Esophagus squamous epithelium (tissue), 5 donors: ENCODE measurements around the gene TBXT. TPM values are rescaled to one million over a fixed set of nuclear protein-coding genes. Genes with fewer than 3 reads are reported as not detected.
"Not testable (repeated sequence)": the region's sequence is repeated elsewhere in the genome, so short reads cannot be mapped to it uniquely, and the experiment has no call there.

Experiments
- DNase-seq: peaks from one replicate; lab custom pipeline; 2025; lab: John Stamatoyannopoulos, UW
- H3K27ac ChIP-seq, 4 donors: fragments of 200-600 bp; sonication (generic); one replicate each; pipeline ENCODE4 v1.5.1; 2016 to 2019; ENCODE audit warnings: mild to moderate bottlenecking in 1 of 4
- H3K27me3 ChIP-seq, 4 donors: fragments of 200-600 bp; sonication (generic); 1 replicate in 3 of 4; 2 replicates in 1 of 4; pipeline versions ENCODE4 v1.5.1 to v1.6.0; 2017 to 2021; ENCODE audit warnings: antibody characterized with exemption in 1 of 4
- H3K36me3 ChIP-seq, 3 donors: fragments of 200-600 bp; sonication (generic); one replicate each; pipeline ENCODE4 v1.5.1; 2016 to 2019
- H3K4me1 ChIP-seq, 3 donors: fragments of 200-600 bp; sonication (generic); one replicate each; pipeline ENCODE4 v1.5.1; 2017 to 2019
- H3K4me3 ChIP-seq, 4 donors: fragments of 200-600 bp; sonication (generic); 1 replicate in 3 of 4; 2 replicates in 1 of 4; pipeline ENCODE4 v1.5.1; 2016 to 2019; ENCODE audit warnings: mild to moderate bottlenecking in 2 of 4, moderate library complexity in 1 of 4
- H3K9me3 ChIP-seq, 3 donors: fragments of 200-600 bp; sonication (generic); one replicate each; pipeline ENCODE4 v1.5.1; 2016 to 2019
- CTCF ChIP-seq, 6 experiments: fragments of 450-650 bp in 4 of 6; fragments of 200-600 bp in 2 of 6; sonication (generic) in 2 of 6; IDR thresholded peaks; one replicate each; pipeline ENCODE4 v1.5.1; 2016 to 2019; ENCODE audit warnings: antibody characterized with exemption in 6 of 6, mild to moderate bottlenecking in 4 of 6, moderate library complexity in 4 of 6
- POLR2A ChIP-seq, 4 donors: fragments of 450-650 bp; IDR thresholded peaks; one replicate each; pipeline ENCODE4 v1.6.1; 2017; ENCODE audit warnings: antibody characterized with exemption in 4 of 4, mild to moderate bottlenecking in 4 of 4, moderate library complexity in 3 of 4
- WGBS, 2 donors: methylation state at CpG; one replicate each; pipeline ENCODE4 v1.1.5; 2018; 5-methylcytosine and 5-hydroxymethylcytosine counted together
- intact Hi-C: fragments of 100-400 bp; cut with DNase I; formaldehyde crosslinking; loops from one replicate; pipeline ENCODE4 v1.15.0; 2022
- total RNA-seq, 4 donors: library from RNA; depleted of rRNA; stranded (reverse); fragments of >200 nt; gene quantifications; one replicate each; pipeline ENCODE4 v1.1.0, GENCODE V29; 2016
- donor health status: DM: yes; HTN: yes; CAD: no.

Gene TBXT
- total RNA-seq, 4 donors from 2014 or later = not detected

DNA sequence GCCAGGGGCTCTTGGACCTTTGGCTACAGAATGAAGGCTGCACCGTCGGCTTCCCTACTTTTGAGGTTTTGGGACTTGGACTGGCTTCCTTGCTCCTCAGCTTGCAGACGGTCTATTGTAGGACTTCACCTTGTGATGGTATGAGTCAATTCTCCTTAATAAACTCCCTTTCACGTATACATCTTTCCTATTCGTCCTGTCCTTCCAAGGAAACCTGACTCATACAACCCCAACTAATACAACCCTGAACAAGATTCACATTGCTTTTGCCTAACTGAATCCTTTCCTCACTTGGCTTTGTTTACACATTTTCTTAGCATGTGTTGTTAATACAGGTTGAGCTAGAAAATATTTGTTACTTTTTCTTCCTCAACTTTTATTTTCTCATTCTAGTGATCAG lies 21.9 kb downstream of the TBXT start:
- 66 to 82% methylated on average over 5 of the region's 5 CpGs for WGBS, 2 donors
- no peak for DNase-seq
- intact Hi-C loops = no loop called here

DNA sequence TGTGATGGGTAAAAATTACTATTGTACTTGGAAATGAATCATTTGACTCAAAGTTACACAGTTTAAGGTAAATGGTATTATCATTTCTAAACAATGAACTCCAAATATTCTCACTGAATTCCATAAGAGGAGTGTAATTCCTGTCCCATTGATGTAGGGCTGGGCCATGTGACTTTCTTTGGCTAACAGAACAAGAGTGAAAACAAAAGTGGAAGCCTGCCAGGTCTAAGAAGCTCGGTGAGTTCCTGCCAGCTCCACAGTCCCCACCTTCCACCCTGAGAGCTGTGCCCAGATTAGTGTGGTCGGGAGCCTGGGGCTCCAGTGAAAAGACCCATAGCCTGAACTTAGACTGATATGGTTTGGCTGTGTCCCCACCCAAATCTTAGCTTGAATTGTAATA lies 24.6 kb downstream of the TBXT start:
- H3K27me3 ChIP-seq = no peaks in the 10 kb centered on the region
- H3K9me3 ChIP-seq = no peaks in the 10 kb centered on the region
- no peak overlapping the region for H3K4me3 ChIP-seq
- H3K27ac ChIP-seq = no peak overlapping the region
- no peaks in the 10 kb centered on the region for H3K4me1 ChIP-seq
- WGBS, 2 donors = 17 to 39% methylated on average over 2 of the region's 2 CpGs
- no peak for DNase-seq
- no peak for TF ChIP-seq POLR2A (IDR thresholded peaks at IDR 0.05)
- no peak for TF ChIP-seq CTCF (IDR thresholded peaks at IDR 0.05)
- intact Hi-C loops = no loop called here
- no peaks in the 10 kb centered on the region for H3K36me3 ChIP-seq

More for the DNA sequence above, 21.9 kb downstream of the TBXT start:
- no peaks in the 10 kb centered on the region for H3K36me3 ChIP-seq
- H3K27me3 ChIP-seq = no peaks in the 10 kb centered on the region
- H3K4me3 ChIP-seq = no peak overlapping the region
- no peak for TF ChIP-seq POLR2A (IDR thresholded peaks at IDR 0.05)
- no peak for TF ChIP-seq CTCF (IDR thresholded peaks at IDR 0.05)
- H3K9me3 ChIP-seq = peaks cover 0 to 18% (median 4%) of the 10 kb centered on the region in 3 donors
- no peaks in the 10 kb centered on the region for H3K4me1 ChIP-seq
- no peak overlapping the region for H3K27ac ChIP-seq

DNA sequence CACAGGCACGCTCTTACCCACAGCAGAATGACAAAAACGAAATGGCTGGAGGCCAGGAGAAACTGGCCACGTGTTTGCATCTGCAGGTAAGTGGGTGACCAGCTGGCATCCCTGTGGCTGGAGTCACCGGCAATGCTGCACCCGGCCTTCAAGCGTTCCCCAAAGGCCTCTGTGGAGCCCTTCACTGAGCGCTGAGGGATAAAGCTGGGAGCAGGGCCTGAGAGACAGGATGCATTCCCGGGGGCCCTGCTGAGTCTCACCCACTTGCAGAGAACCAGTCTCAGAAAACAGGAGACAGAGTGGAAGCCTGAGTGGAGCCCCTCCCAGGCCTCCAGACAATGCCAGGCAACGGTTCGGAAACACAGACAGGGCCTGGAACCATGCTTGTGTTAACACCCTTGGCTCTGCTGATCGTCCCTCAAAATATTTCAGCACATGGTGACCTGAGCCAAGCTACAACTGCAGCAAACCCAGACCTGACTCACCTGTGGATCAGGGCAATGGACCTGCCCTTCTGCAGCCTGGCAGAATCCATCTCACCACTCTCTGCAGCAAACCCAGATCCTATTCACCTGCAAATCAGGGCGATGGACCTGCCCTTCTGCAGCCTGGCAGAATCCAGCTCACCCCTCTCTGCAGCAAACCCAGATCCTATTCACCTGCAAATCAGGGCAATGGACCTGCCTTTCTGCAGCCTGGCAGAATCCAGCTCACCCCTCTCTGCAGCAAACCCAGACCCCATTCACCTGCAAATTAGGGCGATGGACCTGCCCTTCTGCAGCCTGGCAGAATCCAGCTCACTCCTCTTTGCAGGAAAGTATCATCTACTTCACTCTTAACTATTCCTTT lies 39.8 kb downstream of the TBXT start:
- 67% methylated on average over 11 to 12 of the region's 13 CpGs for WGBS, 2 donors
- no peak for DNase-seq
- Histone ChIP-seq H3K36me3 (no peaks in the 10 kb centered on the region), H3K4me1 (no peaks in the 10 kb centered on the region), H3K27me3 (peaks cover 0 to 10% (median 0%) of the 10 kb centered on the region in 4 donors), H3K27ac (no peak overlapping the region), H3K9me3 (no peaks in the 10 kb centered on the region), H3K4me3 (no peak overlapping the region)
- TF ChIP-seq POLR2A (IDR thresholded peaks at IDR 0.05) = no peak
- intact Hi-C loops = no loop called here

DNA sequence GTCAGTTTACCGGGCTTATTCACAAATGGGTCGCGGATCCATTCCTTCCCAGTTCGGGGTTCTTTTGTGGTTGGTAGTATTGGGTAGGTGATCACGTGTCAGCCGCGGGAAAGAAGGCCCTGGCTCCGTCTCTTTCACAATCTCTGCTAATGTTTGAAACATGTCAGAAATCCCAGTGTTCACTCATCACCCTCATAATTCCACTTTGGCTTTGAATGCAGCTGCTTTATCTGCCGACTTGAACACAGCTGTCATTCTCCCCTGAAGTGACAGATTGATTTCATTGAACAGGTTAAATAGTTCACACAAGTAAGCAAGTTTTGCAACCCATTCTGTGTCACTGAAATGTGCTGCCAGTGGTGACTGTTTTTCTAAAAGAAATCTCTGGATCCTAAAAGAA lies 44.5 kb downstream of the TBXT start:
- intact Hi-C loops, H3K27ac ChIP-seq, DNase-seq, H3K4me3 ChIP-seq, H3K9me3 ChIP-seq, H3K36me3 ChIP-seq, H3K4me1 ChIP-seq: not testable (repeated sequence)
- H3K27me3 ChIP-seq = peaks cover 0 to 10% (median 0%) of the 10 kb centered on the region in 4 donors
- WGBS, 2 donors = 63 to 80% methylated on average over 9 of the region's 9 CpGs

DNA sequence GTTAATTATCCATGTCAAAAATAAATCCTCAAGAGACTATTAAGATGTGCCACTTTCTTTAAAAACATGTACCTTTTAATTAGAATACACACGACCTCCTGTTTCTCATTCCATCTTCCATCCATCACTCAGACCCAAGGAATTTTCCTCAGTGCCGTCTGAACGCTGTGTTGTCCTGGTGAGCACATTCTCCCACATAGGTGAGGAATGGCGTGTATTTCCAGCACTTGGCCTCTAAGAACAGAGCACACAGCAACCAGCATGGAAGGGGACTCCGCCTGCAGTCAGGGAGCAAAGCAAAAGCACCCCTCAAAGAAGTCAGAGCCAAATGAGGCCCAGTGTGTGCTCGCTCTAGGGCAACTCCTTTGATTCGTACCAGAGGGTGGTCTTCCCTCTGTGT lies 45.9 kb downstream of the TBXT start:
- TF ChIP-seq POLR2A (IDR thresholded peaks at IDR 0.05) = no peak
- TF ChIP-seq CTCF (IDR thresholded peaks at IDR 0.05) = no peak
- H3K9me3 ChIP-seq = no peaks in the 10 kb centered on the region
- H3K4me1 ChIP-seq = no peaks in the 10 kb centered on the region
- DNase-seq = no peak
- no peaks in the 10 kb centered on the region for H3K36me3 ChIP-seq
- intact Hi-C loops = no loop called here
- H3K27ac ChIP-seq = no peak overlapping the region
- H3K4me3 ChIP-seq = no peak overlapping the region
- peaks cover 0 to 10% (median 0%) of the 10 kb centered on the region in 4 donors for H3K27me3 ChIP-seq
- WGBS, 2 donors = 56 to 60% methylated on average over 6 of the region's 7 CpGs

- intact Hi-C loops = no loop called here
- no peak overlapping the region for H3K27ac ChIP-seq
- no peak for DNase-seq
- no peak overlapping the region for H3K4me3 ChIP-seq
- H3K4me1 ChIP-seq = no peaks in the 10 kb centered on the region
- peaks cover 0 to 4% (median 0%) of the 10 kb centered on the region in 3 donors for H3K9me3 ChIP-seq
- no peak for TF ChIP-seq CTCF (IDR thresholded peaks at IDR 0.05)
- no peak for TF ChIP-seq POLR2A (IDR thresholded peaks at IDR 0.05)
- 69 to 75% methylated on average over 3 to 4 of the region's 4 CpGs for WGBS, 2 donors
- no peaks in the 10 kb centered on the region for H3K36me3 ChIP-seq
- no peaks in the 10 kb centered on the region for H3K27me3 ChIP-seq
Observed at GRCh38 chr6:166119116-166119911, 48.3 kb downstream of the TBXT start.
